ENCODE results near the gene RYR2.
"Not testable (repeated sequence)": the region's sequence is repeated elsewhere in the genome, so short reads cannot be mapped to it uniquely, and the experiment has no call there.

Gene RYR2

DNA sequence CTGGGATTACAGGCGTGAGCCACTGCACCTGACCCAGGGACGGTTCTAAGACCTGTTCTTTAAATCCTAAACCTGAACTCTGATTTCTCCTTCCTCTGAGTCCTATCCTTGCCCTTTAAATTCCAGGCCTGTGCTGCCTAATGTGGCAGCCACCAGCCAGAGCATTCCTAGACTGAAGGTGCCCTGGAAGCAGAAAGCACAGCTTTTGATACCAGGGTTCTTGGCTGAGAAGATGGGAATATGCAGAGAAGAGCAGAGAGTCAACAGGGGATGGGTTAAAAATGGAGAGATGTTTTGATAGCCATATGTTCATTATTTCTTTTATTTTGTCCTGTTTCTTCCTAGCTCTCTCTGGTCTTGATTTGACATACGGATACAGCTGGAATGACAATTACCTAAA, 49.7 kb downstream of the RYR2 start:
- no peak for DNase-seq

GRCh38 chr1:237093691-237094090, 51.7 kb downstream of the RYR2 start:
- no peak for DNase-seq

DNA sequence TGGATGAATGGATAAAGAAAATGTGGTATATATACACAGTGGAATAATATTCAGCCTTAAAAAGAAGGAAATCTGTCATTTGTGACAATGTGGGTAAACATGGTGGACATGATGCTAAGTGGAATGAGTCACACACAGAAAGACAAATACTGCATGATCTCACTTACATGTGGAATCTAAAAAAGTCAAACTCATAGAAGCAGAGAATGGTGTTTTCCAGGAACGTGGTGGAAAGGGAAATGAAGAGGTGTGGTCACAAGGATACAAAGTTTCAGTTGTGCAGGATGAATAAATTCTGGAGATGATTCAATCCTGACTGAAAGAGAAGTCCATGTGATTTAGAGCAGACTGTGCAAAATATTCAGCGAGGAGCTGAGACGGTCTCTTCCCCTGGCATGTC, 56.6 kb downstream of the RYR2 start:
- DNase-seq = no peak

- no peak for DNase-seq
Observed at GRCh38 chr1:237103021-237103420, 61.0 kb downstream of the RYR2 start.

DNA sequence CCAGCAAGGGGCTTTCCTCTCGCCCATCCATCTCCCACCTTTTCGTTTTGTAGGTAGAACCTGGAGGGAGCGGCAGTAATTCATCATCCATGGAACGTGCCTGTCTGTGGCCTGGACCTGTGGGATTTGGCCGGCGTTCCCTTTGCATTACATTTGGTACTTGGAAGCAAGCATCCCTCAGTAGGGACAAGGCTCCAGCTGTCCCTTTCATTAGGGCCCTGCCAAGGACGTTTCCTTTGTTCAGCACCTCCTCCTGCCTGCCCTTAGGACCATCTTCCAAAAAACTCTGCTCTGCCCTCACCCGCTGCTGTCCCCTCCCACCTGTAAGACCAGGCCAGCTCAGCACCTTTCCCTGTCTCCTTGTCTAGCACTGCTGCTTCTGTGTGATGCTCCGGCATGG, 62.1 kb downstream of the RYR2 start:
- no peak for DNase-seq

GRCh38 chr1:237105826-237106225, 63.8 kb downstream of the RYR2 start:
- no peak for DNase-seq

DNA sequence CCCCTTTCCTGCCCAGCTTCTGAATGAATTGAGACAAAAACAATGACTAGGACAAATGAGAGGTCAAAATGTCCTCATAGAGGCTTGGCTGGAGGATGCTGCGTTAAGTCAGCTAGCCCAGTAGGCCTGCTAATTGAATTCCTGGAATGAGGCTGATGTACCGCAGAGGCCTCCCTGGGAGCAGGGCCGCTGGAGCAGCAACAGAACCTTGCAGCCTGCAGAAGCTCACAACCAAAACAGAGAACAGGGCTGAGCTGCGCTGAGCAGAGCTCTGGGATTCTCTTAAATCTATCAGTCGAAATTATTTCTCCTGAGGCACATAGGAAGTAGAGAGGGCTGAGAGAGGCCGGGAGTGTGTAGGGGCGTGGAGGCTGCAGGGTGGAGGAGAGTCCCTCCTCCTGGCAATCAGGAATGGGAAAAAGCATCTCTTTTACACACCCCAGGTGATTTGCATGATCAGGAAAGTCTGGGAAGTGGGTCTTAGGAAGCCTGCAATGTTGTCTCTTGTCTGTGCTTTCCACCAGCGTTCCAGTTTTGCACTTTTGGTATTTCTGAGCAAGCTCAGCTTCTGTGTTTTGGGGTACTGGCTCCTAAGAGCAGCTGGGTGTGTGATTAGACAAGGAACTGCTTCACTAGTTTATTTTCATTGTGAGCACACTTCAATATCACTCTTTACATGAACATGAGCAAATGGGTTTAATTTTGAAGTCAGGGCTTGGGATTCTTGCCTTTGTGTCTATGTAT, 66.5 kb downstream of the RYR2 start:
- no peak for DNase-seq

DNA sequence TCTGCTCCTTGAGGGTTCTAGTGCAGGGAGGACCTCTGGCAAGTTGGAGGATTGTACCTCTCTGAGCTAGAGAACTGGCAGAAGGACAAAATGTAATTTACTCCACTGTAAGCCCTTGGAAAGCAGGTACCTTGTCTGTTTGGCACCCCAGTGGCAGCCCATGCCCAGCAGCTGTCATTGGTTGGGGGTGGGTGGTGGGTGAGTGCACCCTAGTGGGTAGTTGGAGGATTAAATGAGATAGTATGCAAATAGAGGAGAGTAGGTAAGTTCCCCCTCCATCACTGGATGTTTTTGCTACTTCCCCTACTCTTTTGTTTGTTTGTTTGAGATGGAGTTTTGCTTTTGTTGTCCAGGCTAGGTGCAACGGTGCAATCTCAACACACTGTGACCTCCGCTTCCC, 69.8 kb downstream of the RYR2 start:
- DNase-seq = no peak

- DNase-seq = no peak
Observed at GRCh38 chr1:237112663-237113062, 70.7 kb downstream of the RYR2 start.

DNA sequence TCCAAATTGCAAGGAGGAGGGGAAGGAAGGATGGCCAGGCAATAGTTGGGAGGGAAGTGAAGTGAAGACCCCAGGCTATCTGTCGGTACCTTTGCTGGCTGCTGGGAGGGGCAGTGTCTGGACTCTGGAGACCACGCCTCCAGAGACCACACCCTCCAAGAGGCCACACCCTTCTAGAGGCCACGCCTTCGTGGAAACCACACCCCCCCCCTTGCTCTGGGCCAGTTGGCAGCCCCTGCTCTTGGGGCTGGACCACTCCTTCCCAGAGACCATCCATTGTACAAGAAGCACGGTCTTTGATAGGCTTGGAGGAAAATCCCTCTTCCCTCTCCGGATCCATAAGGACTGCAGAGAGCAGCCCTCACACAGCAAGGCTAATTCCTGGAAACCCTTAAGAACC, 73.1 kb downstream of the RYR2 start:
- DNase-seq = no peak

DNA sequence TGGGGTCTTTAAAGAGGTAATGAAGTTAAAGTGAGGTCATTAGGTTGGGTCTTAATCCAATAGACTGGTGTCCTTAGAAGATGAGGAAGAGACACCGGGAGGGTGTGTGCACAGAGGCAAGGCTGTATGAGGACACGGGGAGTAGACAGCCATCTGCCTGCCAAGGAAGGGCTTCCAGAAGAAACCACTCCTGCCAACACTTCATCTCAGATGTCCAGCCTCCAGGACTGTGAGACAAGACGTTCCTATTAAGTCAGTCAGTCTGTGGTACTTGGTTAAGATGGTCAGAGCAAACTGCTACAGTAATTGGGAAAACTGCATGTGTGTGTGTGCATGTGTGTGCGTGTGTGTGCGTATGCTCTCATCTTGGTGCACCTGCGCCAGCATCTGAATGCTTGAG, 77.1 kb downstream of the RYR2 start:
- DNase-seq = no peak

GRCh38 chr1:237120683-237121082, 78.7 kb downstream of the RYR2 start:
- DNase-seq = no peak

- DNase-seq = no peak
Observed at GRCh38 chr1:237124856-237125462, 83.0 kb downstream of the RYR2 start.

GRCh38 chr1:237126180-237126579, 84.2 kb downstream of the RYR2 start:
- DNase-seq = no peak

GRCh38 chr1:237127301-237127700, 85.3 kb downstream of the RYR2 start:
- not testable (repeated sequence) for DNase-seq

DNA sequence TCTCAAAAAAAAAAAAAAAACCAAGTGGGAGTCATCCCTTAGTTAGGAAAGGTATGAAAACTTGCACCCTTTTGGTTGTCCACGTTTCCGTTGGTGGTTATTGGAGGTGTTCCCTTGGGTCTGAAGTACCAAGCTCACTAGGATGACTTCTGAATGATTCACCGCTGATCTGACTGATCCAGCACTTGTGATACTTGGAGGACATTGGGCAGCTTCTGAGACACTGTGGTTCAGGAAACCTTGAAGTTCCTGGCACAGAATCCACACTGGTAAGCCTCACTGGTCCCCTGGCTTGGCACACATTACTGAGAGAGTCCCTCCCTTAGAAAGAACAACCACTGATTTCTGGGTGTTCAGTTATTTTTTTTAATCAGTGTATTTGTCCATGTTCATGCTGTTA, 91.9 kb downstream of the RYR2 start:
- DNase-seq = no peak

GRCh38 chr1:237134929-237135328, 92.9 kb downstream of the RYR2 start:
- DNase-seq = no peak

DNA sequence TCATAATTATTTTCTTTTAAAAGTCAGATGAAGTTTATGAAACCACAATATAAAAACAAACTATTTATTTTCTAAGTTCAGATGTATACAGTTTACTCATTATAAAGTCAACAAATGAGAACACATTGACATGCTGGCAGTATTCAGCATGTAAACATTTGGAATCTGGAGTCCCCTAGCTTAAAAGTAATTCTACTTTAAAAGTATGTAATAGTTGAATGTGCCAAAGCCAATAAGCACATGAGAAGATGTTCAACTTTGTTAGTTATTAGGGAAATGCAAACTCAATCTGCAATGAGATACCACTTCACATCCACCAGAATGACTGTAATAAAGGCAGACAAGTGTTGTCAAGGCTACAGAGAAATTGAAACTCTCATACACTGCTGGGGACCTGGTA, 96.6 kb downstream of the RYR2 start:
- no peak for DNase-seq

DNA sequence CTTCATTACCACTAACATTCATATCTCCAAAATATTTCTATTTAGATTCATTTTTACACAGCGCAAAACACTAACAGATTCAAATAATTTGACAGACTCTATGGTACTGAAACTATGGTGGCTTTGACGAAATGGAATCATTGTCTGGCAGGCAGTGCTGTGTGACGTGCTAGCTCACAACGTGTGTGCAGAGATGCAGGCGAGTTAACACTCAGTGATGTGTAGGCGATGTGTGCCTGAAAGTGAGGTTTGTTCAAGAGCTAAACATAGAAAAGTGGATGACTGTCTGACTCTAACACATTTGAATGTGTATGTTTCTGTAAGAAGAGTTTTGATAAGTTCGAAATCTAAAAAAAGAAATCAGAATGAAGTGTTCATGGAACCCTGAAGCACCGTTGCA, 97.7 kb downstream of the RYR2 start:
- no peak for DNase-seq

DNA sequence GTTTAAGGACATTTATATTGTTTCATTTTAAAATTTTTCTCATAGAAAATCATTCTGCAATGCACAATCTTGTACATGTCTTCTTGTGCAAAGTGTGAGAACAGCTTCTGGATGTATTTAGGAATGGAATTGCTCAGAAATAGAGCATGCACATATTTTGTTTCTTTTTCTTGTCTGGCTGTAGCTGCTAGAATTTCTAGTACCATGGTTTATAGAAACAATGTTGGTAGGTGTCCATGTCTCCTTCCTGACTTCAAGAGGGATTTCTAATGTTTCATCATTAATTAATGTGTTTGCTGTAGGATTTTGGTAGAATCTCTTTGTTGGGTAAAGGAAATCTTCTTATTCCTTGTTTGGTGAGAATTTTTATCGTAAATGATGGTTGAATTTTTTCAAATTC, 99.0 kb downstream of the RYR2 start:
- DNase-seq = no peak

- no peak for DNase-seq
Observed at GRCh38 chr1:237141502-237141901, 99.5 kb downstream of the RYR2 start.

GRCh38 chr1:237145379-237146135, 103.6 kb downstream of the RYR2 start:
- no peak for DNase-seq

- DNase-seq = no peak
Observed at GRCh38 chr1:237146241-237146640, 104.3 kb downstream of the RYR2 start.

DNA sequence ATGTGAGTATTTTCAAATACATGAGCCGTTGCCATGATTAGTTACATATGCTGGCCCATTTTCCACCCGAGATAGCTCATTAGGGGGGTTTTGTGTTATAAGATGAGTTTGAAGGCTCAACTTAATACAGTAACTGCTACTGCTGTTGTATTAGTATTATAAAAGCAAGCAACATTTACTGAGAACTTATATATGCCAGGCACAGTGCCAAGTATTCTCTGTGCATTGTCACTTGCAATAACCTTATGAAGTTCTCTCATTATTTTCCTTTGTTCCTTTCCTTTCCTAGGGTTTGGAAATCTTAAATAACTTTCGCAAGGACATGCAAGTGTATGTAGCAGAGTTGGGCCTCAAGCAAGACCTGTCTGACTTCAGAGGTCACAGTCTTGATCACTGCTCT, 107.9 kb downstream of the RYR2 start:
- DNase-seq = no peak
